Measurements from ENCODE around the gene LYSMD4.
"Not testable (repeated sequence)": the region's sequence is repeated elsewhere in the genome, so short reads cannot be mapped to it uniquely, and the experiment has no call there.

Gene LYSMD4

DNA sequence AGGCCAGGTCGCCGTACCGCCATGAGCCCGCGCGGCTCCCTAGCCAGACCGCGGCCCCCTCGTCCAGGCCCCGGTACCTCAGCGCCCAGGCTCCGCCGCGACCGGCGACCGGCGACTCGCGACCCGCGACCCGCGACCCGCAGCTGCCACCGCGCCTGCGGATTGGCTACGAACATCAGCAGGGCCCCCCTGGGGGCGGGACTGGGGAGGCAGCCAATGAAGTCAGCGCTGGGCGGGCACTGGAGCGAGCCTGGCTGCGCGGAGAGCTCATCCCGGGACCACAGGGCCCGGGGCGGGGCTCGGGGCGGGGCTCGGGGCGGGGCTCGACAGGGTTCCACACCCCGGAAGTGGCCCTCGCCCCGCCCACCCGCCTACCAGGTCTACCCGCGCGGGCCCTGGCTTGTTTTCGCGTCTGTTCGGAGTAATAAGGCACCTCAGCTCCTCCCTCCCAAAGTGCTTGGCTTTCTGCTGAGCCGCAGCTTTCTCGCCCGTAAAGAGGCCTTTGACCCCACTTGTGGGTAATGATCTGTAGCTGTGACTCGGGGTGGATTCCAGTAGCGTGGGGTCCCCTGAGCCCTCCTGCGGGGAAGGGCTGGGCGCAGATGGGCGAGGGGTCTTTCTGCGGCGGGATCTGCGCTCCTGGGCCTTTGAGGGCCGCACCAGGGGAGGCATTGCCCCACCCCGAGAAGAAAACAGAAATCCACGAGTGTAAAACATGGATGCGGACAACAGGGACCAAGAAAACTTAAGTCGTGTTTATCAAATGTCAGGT lies at the start of gene LYSMD4:
LYSMD4 (minus strand) TSS at position 170 of the 772 bp plus-strand sequence. CDS start 1,438 bp downstream, outside the sequence.
- FAIRE-seq (no peak), DNase-seq (ENCODE audit: low spot score) (peak; percentile 83)

DNA sequence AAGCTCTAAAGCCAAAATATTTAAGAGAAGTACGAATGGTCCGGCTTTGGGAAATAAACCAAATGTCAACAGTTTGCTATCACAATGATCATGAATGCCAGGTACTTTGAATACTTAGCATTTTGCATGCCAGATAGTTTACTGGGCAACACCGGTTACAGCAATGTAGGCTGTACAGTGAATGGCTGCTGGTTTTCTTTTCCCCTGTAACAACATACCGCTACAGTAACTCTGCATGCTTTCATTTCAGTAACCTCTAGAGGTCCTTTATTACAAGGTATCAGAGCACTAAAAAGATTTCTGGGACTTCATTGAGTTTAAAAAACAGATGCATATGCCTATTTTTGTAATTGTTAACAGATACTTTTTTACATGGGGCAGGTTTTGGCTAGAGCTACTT lies 48.8 kb upstream of the LYSMD4 start:
- DNase-seq (ENCODE audit: low spot score); FAIRE-seq: not testable (repeated sequence)

DNA sequence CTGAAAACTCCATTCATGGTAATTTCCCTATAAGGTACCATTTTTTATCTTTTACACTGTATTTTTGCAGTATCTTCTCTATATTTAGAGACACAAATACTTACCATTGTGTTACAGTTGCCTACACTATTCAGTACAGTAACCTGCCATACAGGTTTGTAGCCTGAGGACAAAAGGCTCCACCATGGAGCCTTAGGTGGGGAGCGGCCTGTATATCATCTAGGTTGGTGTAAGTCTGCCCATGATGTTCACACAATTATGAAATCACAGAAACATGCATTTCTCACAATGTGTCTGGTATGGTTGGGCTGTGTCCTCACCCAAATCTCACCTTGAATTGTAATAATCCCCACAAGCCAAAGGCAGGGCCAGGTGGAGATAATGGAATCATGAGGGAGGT lies 43.9 kb upstream of the LYSMD4 start:
- FAIRE-seq: no peak
- DNase-seq (ENCODE audit: low spot score): no peak

DNA sequence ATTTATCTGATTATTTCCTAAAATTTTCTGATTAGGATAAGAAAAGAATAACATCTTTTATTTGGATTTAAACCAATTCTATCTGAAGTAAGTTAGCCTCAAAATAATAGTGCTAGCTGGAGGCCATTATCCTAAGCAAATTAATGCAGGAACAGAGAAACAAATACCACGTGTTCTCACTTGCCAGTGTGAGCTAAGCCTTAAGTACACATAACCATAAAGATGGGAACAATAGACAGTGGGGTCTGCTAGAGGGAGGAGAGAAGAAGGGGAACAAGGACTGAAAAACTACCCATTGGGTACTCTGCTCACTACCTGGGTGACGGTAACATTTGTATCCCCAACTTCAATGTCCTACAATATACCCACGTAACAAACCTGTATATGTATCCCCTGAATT lies 31.3 kb upstream of the LYSMD4 start:
- FAIRE-seq (no peak), DNase-seq (ENCODE audit: low spot score) (no peak)

DNA sequence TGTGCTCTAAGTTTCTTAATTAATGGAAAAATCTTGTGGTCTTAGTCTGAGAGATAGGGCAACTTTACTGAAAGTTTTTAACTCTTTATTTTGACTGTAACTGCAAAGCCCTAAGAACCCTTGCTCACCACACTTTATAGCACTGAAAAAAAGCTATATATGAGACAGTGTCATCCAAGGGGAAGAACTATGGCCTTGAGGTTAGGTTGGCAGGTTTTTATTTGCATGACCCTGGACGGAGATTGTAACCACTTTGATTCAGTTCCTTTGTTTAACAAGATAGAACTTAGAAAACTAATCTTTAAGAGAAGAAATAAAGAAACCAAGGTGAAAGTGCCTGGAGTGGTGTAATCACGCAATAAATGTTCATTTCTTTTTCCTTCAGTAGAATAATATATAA lies 30.6 kb upstream of the LYSMD4 start:
- FAIRE-seq (no peak), DNase-seq (ENCODE audit: low spot score) (no peak)

DNA sequence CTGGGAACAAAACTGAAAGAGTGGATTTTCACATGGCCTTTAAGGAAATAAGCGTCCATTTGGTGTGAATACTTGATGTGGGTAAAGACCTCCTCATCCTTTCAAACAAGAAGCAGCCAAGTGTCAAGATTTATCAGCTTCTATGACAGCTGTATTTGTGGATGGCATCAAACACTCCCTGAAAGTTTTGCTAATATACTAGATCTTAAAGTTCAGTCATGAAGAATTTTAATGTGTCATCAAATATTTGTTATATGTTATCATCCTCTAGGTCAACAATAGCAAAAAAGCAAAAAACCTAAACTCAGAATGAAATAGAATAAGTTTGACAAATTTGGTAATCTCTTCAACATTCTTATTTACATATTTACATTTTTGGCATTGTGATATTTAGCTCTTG lies 29.1 kb upstream of the LYSMD4 start:
- DNase-seq (ENCODE audit: low spot score): no peak
- FAIRE-seq: no peak

DNA sequence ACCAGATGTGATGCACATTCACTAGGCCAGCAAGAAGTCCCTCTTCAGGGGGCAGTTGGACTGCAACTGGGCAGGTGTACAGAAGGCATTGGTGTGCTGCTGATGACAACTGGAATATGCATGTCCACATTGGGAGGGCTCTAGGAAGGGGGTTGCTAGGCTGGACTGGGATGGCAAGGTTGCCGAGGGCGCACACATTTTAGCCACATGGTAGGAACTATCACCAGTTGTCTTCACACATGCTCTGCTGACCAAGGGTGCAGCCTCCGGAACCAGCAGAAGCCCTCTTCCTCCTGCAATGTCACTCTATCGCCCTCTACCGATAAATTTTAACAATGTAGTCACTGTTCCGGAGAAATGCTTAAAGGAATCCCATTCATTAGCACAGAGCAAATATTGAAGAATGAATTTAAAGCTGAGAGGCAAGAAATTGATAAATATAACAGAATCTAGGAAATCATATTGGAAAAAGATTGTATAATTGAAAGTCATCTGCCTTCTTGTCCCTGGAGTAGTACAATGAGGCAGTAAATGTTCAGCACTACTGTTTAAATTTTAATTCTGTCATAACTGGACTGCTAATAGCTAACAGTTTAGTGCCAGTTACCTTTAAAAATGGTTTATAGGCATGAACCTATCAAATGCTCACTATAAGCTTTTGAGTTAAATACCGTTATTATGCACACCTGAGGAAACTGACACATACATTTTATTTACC lies 22.6 kb upstream of the LYSMD4 start:
- DNase-seq (ENCODE audit: low spot score) (peak; percentile 50), FAIRE-seq (peak; percentile 53)

DNA sequence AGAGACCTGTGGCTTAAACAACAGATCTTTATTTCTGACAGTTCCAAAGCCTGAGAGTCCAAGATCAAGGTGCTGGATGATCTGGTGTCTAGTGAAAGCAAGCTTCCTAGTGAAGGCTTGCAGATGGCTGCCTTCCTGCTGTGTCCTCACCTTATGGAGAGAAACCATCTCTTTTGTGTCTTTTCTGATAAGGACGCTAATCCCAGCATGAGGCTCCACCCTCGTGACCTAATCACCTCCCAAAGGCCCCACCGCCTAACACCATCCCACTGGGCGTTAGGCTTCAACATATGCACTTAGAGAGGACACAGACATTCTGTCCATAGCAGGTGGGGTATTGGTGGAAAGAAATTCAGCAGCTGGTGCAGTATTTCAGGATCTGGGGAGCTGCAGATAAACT lies 19.8 kb upstream of the LYSMD4 start:
- DNase-seq (ENCODE audit: low spot score): no peak
- no peak for FAIRE-seq

DNA sequence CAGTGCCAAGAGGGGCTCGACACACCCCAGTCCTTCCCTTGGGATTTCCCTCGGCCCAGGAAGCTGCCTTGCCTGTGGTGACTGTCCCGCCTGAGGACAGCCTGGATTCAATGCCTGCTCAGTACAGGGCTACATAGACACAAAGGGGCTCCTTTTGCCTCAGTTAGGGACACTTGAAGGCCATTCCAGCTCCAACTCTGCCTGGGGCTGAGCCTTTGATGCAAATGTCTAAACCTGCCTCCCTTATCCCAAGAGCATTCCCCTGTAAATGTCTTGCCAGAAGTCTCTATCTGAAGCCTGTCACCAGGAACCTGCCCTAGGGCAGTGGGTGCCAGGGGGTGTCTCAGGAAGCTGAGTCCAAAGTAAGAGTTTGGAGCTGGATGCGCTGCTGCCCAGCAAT lies 19.3 kb upstream of the LYSMD4 start:
- FAIRE-seq: no peak
- no peak for DNase-seq (ENCODE audit: low spot score)

DNA sequence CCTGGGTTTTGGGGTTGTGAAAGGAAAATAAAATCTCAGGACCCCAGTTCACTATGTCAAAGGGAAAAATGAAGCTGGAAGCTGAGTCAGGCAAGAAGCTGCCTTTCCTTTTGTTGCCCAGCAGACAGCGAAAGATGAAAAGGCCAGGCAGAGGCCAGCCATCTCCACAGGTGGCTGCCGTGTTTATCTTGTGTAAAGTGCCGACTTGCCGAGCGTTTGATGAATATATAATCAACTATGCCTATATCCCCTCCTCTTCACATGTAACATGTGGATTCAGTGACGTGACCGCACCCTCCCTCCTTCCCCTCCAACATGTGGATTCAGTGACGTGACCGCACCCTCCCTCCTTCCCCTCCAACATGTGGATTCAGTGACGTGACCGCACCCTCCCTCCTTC lies 17.1 kb upstream of the LYSMD4 start:
- not testable (repeated sequence) for DNase-seq (ENCODE audit: low spot score); FAIRE-seq

DNA sequence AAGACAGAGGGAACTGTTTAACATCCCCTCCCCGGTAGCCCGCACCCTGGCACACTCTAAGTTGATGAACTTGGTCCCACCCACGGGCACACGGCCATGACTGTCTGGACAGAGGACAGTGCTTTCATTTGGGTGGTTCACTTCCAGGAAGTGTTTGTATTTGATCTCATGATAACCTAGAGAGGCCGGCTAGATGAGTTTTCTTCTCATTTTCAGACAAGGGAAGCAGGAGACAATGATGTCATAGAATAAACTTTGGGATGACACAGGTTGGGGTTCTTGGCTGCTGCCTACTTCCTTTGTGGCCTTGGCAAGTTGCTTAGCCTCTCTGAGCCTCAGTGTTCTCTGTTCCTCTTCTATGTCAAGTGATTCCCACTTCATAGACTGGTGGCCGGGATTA lies 16.1 kb upstream of the LYSMD4 start:
- DNase-seq (ENCODE audit: low spot score): no peak
- no peak for FAIRE-seq

DNA sequence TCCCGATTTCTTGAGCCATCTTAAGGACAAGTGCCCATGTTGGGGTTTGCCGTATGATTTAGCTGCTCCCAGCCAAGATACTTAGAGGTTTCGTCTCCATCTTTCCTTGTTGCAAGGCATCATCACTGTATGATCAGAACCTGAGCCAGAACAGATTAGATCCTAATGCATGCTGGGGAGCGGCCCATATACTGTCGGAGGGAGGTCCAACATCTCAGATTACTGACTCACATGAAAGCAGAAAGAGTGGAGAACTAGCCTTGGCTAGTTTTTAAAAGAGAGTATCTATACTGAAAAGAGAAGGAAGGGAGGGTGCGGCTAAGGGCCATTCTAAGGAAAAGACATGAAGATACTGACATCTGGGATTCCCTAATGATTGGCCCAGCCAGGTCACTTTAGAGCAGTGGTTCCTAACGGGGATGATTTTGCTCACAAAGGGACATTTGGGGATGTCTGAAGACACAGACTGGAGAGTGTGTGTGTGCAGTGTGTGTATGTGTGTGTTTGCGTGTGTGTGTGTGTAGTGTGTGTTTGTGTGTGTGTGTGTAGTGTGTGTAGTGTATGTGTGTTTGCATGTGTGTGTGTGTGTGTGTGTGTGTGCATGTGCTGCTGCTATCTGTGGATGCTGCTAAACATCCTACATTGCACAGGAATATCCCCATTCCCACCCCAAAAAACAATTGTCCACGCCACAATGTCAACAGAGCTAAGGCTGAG lies 12.3 kb upstream of the LYSMD4 start:
- DNase-seq (ENCODE audit: low spot score) (no peak), FAIRE-seq (no peak)

DNA sequence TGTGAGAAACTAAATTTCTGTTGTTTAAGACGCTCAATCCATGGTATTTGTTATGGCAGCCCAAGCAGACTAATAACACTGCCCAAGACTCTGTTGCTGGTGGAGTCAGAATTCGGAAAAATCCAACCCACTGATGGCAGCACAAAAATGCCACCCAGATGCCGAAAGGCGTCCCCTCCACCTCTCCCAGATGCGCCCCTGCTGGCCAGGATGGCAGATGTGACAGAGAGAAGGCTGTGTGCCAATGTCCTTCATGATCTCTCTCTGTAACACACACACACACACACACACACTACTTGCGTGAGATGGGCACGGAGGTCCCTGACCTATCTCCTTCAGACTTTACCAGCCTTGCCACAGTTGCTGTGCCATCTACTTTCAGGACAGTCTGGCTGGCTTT lies 10.9 kb upstream of the LYSMD4 start:
- DNase-seq (ENCODE audit: low spot score) (no peak), FAIRE-seq (no peak)

DNA sequence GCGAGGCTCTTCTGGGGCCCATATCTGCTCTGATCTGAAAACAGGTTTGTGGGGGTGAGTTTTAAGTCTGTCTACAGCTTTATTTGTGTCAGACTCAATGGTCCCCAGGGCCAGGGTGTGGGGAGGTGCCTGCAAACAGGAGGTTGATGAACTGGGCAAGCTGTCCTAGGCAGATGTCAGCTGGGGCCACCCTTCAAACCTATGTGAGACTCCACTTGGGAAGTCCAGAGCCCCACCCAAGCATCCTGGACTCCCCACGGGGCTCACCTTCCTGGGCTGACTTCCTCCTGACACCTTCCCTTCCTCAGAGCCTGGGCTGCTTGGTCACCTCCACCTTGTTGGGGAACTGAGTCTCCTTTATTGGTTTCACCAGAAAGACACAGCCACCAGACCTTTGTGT lies 8.6 kb upstream of the LYSMD4 start:
- FAIRE-seq: no peak
- no peak for DNase-seq (ENCODE audit: low spot score)

DNA sequence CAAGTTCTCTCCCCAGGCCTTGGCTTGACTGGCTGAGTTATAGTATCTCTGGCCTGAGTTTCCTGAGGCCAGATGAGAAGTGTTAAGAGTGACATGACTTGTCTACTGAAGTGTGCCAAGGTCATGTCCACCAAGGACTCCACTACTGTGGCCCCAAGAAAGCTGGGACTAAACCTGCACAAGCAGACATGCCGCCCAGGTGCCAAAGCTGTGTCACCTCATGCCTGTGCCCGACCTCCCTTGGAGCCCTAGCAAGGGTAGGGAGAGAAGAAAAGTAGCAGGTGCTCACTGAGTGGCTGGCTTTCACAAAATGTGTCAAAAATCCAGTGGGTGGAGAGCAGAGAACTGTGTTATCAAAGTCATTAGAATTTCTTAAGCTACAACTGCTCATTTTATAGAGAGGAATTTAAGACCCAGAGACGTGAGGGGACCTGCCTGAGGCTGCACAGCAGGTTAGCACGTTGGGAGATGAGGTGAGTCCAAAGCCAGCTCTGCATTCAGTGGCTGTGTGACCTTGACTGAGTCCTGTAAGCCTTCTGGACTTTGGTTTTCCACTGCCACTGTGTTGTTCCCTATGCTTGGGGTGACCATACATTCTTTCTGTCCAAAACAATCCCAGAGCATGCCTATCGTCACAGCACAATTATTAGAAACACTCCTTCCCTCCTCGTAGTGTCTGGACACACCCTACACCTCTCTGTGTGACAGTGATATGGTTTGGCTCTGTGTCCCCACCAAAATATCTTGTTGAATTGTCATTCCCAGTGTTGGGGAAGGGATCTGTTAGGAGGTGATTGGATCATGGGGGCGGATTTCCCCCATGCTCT lies 5.0 kb upstream of the LYSMD4 start:
- FAIRE-seq (no peak), DNase-seq (ENCODE audit: low spot score) (no peak)

DNA sequence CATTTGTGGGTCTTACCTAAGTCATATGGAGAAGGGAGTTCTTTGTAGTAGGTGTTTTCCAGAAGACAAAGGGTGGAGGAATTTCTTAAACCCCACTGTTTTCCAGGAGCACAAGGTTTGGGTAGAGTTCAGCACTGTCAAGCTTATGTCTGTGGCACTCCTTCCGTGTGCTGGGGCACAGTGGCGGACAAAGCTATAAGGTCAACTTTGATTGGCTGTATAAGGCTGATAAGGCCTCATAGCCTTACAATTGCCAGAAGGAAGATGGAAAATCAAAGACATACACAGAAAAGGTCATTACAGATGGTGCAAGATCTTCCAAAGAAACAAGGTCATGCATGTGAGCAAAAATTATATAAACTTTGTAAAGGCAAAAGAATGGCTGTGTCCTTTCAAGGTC lies 3.5 kb upstream of the LYSMD4 start:
- FAIRE-seq: no peak
- no peak for DNase-seq (ENCODE audit: low spot score)

DNA sequence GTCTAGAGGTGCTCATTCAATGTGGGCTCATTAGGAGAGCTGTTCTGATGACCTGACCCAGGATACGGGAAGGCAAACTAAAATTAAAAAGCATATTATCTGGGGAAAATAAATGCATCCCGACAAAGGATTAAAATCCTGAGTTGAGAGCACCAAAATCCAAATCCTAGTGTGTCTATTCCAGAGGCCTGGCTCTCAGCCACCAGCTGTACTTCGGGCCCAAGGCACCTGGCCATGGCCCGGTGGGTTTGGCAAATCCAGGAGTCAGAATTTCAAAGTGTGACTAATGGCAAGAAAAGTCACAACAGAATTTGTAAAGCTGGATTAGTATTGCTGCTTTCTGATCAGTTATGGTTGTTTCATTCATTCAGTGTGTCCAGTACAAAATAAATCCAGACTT lies 2.6 kb upstream of the LYSMD4 start:
- no peak for FAIRE-seq

DNA sequence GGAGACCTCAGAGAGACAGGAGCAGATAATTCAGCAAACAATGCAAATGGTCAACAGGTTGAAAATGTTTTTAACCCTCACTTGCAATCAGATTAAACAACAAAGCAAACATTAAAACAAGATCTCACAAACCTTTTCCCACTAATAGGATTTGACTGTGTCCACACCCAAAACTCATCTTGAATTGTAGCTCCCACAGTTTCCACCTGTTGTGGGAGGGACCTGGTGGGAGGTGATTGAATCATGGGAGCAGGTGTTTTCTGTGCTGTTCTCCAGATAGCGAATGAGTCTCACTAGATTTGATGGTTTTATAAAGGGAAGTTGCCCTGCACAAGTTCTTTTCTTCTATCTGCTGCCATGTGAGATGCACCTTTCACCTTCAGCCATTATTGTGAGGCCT lies 1.3 kb upstream of the LYSMD4 start:
- DNase-seq (ENCODE audit: low spot score) (no peak), FAIRE-seq (no peak)

More for the DNA sequence above, 2.6 kb upstream of the LYSMD4 start:
- DNase-seq (ENCODE audit: low spot score): no peak

DNA sequence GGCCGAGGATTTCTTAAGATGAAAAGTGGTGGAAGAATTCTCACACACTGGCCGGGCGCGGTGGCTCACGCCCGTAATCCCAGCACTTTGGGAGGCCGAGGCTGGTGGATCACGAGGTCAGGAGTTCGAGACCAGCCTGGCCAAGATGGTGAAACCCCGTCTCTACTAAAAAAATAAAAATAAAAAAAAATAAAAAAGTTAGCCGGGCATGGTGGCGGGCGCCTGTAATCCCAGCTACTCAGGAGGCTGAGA lies 729 bp upstream of the LYSMD4 start:
- FAIRE-seq; DNase-seq (ENCODE audit: low spot score): not testable (repeated sequence)

DNA sequence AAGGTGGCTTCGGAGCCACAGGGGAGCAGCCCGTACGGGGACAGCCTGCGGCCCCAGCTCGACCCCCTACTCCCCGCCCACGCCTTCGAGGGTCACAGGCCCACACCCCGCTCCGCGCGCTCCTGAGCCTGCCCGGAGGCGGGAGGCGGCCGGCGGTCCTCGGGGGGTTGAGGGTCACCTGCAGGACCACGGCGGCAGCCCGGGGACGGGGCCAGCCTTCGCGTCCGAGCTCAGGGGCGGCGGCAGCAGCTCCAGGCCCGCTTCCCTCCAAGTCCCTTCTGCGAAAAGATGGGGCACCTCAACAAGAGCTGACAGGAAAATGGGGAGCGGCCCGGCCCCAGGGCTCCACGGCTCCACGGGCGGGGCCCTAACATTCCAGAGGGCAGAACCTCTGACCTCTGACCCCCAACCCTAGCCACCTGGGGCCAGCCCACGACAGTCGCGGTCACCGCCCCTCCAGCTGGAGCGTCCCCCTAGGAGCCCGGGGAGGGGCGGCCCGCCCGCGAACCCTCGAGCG lies 428 bp downstream of the LYSMD4 start:
- DNase-seq (ENCODE audit: low spot score) (no peak), FAIRE-seq (no peak)

DNA sequence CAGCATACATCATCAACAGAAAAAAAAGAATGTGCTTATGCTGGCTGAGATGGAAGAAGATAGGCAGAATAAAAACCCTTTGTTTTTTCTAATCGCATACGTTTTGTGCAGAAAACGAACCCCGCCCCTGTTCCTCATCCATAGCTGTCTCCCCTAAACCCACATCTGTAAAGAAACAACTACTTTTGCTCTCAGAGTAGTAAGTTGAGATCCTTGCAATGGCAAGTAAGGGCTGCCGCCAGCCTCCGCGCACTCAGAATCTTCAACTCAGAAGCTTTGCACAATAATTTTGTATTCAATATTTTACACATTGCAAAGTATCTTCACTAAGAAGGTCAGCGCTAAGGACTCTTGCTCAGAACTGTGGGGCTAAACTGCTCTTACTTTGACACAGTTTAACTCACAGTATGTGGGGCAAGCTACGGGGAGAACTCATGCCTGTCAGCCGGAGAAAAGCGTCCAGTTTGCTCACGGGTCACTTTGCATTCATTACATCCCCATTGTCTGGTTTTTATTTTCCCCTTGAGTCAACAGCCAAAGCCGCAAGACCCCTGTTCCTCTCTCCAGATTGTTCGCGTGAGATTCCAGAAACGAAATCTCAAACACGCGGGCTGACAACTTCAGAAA lies 1.0 kb downstream of the LYSMD4 start:
- DNase-seq (ENCODE audit: low spot score) (no peak), FAIRE-seq (no peak)
